Activated CD4-positive, alpha-beta T cell treated with anti-CD3 and anti-CD28 coated beads, Interleukin-2, amount 50 U/mL, for 24 hours (primary cell): ENCODE results near the gene RPTOR.

ENCODE experiments used
- DNase-seq, 2 donors: peaks; one replicate each; pipeline ENCODE4 v3.0.0-alpha.2; 2020; ENCODE audit warnings: low read depth in 1 of 2, low spot score in 1 of 2

RPTOR gene

DNA sequence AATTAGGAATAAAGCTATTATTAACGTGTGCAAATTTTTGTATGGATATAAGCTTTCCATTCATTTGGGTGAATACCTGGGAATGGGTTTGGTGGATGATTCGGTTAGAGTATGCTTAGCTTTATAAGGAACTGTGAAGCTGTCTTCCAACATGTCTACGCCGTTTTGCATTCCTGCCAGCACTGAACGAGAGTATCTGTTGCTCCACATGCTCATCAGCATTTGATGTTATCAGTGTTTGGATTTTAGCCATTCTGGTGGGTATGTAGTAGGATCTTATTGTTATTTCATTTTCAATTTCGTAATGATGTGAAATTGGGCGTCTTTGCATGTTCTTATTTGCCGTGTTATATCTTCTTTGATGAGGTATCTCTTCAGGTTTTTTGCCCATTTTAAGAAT, 168.0 kb downstream of the RPTOR start:
- DNase-seq = no peak

GRCh38 chr17:80716986-80717719, 172.5 kb downstream of the RPTOR start:
- DNase-seq = no peak

GRCh38 chr17:80717720-80718083, 173.1 kb downstream of the RPTOR start:
- DNase-seq = no peak

- no peak for DNase-seq
Observed at GRCh38 chr17:80718428-80718827, 173.8 kb downstream of the RPTOR start.

- no peak for DNase-seq
Observed at GRCh38 chr17:80719449-80719848, 174.8 kb downstream of the RPTOR start.

- peak; percentile 33 to 61 for DNase-seq
Observed at GRCh38 chr17:80720610-80721577, 176.3 kb downstream of the RPTOR start.

DNA sequence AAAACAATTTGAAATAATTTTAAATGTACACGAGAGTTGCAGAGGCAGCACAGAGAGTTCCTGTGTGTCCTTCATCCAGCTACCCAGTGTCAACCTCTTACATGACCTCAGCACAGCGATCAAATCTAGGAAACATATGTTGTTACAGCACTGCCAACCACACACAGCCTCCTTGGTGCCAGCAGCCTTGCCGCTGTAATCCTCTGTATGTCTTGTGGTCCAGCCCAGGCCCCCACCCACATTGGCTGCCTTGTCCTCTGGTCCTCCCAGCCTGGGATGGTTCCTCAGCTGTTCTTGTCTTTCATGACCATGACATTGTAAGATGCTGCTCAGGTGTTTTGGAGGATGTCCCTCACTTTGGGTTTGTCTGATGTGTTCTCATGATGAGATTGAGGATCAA, 178.0 kb downstream of the RPTOR start:
- DNase-seq = no peak

GRCh38 chr17:80724775-80725266, 180.2 kb downstream of the RPTOR start:
- no peak for DNase-seq

- DNase-seq = no peak
Observed at GRCh38 chr17:80725517-80725916, 180.9 kb downstream of the RPTOR start.

GRCh38 chr17:80726558-80727408, 182.1 kb downstream of the RPTOR start:
- no peak for DNase-seq

DNA sequence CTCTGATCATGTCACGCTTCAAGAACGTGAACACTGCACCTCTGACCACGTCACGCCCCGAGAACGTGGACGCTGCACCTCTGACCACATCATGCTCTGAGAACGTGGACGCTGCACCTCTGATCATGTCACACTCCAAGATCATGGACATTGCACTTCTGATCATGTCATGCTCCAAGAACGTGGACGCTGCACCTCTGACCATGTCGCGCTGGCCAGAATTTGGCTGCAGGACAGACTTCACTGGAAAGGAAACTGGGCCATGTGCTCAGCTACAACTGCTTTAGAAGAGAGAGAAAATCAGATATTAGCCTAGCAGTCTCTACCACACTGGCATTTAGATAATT, 182.7 kb downstream of the RPTOR start:
- no peak for DNase-seq

DNA sequence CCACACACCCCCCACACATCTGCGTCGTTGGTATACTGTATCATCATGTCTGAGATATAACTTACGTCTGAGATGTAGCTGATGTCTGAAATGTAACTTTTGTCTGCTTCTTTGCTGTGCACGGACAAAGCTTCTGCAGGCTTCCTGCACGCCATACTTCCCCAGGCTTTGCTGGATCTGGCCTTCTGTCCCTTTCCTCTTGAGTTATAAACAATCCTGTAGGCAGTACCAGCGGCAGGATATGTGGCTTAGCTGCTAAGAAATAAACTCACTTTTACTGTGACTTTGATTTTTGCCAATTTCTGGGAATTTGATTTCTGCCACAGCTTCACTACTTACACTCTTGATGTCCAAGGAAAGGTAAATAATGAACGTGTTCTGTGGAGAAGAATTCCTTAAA, 184.4 kb downstream of the RPTOR start:
- no peak for DNase-seq

DNA sequence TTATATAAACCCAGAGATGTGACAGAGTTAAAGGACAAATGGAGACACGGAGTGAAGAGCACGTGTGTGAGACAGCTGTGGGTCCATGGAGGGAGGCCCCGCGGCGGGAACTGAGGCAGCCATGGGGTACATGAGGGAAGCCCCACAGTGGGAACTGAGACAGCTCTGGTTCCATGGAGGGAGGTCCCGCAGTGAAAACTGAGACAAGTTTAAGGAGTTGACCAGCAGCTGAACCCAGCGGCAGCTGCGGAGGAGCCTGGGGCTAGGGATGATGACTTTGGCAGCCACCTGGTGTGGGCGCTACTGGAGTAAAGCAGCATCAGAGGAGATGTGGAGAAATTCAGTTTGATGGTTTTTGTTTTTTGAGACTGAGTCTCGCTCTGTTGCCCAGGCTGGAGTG, 185.1 kb downstream of the RPTOR start:
- no peak for DNase-seq

DNA sequence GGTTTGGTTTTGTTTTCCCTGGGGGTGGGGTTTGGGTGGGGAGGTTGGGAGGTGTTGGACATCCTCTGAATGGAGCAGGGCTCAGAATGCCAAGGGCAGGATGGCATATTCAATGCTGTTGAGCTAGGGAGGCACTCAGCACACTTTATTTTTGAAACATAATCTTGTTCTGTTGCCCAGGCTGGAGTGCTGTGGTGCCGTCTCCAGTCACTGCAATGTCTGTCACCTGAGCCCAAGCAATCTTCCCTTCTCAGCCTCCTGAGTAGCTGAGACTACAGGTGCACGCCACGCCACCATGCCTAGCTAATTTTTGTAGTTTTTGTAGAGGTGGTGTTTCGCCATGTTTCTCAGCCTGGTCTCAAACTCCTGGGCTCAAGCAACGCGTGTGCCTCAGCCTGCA, 186.1 kb downstream of the RPTOR start:
- no peak for DNase-seq

DNA sequence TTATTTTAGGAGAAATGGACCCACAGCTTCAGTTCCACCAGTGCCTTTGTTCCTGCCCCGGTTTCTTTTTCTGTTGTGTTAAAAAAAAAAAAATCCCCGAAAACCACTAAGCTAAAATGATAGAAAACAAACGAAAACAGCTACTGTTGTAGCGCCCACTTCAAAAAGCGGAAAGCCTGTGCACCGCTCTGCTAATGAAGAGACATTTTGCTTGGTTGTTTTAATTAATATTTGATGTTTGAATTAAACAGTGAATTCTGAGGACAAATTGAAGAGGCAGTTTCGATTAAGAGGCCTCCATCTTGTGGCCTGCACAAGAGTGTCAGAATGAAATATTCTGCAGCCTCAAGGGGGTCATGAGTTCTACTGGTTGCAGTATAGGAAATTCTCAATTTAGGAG, 186.7 kb downstream of the RPTOR start:
- no peak for DNase-seq

GRCh38 chr17:80732268-80732667, 187.6 kb downstream of the RPTOR start:
- no peak for DNase-seq

DNA sequence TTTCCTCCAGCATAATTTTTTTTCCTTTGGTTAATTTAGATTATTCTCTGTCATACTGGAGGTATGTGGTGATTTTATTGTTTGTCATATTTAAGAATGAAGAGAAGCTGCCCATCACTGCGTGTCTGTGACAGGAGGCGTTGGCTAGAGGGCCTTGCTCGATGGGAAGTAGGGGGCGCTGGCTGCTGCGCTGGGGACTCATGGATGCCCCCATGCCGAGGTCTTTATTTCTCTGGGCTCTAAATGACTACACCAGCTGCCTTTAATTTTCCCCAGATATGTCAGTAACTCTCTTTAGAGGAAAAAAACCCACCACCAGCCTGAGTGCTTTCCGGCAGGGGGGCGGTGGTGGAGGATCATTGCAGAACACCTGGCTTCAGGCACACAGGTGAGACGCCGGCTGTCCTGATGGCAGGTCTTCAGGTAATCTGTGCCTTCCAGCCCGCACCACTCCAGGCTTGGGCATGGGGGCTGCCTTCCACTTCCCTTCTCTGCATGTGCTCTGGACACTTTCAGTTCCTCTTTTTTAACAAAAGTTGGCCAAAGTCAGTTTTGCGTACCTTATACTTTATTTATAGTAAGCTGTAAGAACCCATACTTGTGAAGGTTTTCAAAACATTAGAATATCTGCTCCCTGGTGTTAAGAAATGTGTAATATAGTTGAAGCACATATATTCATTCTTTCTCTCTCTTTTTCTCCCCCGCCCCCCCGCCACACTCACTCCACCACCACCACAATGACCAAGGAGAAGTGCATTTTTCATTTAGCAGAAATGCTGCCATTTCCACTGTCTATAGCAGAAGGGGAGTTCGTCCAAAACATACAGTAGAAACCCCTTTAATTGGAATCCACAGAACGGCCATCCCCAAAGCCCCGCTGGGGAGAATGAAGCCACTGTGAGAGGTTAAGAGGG, 192.7 kb downstream of the RPTOR start:
- no peak for DNase-seq

GRCh38 chr17:80738020-80738808, 193.6 kb downstream of the RPTOR start:
- DNase-seq = no peak

DNA sequence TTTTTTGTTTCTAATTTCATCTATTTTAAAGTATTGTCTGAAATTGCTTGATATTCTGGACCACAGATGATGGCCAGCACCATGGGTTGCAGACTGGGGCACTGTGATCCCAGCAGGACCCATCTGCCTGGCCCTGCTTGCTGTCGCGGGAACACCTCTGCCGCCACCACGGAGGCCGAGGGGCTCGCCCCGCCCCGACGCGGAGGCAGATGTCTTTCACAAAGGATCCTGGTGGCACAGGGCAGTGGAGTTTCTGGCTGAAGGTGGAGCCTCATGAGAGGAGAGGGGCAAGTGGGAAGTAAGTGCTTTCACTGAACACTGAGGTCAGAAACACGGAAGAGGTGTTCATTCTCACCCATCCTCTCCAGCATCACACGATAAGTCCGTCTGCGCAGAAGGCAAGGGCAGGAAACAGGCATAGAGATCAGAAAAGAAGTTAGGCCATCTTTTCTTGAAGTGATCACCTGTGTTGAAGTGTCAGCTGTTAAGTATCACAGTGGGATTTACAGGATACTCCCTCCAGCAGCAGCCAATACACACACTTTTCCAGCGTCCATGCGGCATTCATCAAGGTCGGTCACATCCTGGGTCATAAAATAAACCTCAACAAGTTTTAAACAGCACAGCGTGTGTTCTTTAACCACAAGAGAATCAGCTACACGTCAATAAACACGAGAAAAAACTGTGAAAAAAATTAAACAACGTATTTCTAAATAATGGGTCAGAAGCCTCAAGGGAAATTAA, 194.5 kb downstream of the RPTOR start:
- no peak for DNase-seq
